BLaER1 treated with 17β-estradiol and CSF1 and Interleukin-3, amounts not matched to agents 10 nM and 100 nM (cell line): ENCODE measurements around the gene EHD4.

Source experiments
- H3K27ac ChIP-seq, 11 experiments: shearing (Covaris generic); formaldehyde crosslinking; 2 replicates each; pipeline ENCODE4 v1.8.1; 2022
- H3K27me3 ChIP-seq, 11 experiments: shearing (Covaris generic); formaldehyde crosslinking; 2 replicates each; pipeline ENCODE4 v1.8.1; 2022
- H3K36me3 ChIP-seq, 11 experiments: shearing (Covaris generic); formaldehyde crosslinking; 2 replicates each; pipeline ENCODE4 v1.8.1; 2022
- H3K4me1 ChIP-seq, 10 experiments: shearing (Covaris generic); formaldehyde crosslinking; 2 replicates each; pipeline ENCODE4 v1.8.1; 2022
- H3K4me2 ChIP-seq, 11 experiments: shearing (Covaris generic); formaldehyde crosslinking; 2 replicates each; pipeline ENCODE4 v1.8.1; 2022
- H3K4me3 ChIP-seq, 10 experiments: shearing (Covaris generic); formaldehyde crosslinking; 2 replicates each; pipeline ENCODE4 v1.8.1; 2022
- H3K9ac ChIP-seq, 11 experiments: shearing (Covaris generic); formaldehyde crosslinking; 2 replicates each; pipeline ENCODE4 v1.8.1; 2022
- H3K9me3 ChIP-seq, 11 experiments: shearing (Covaris generic); formaldehyde crosslinking; replicated peaks in 1 of 11; 2 replicates each; pipeline ENCODE4 v1.8.1; 2022
- H4K20me1 ChIP-seq, 11 experiments: shearing (Covaris generic); formaldehyde crosslinking; 2 replicates each; pipeline ENCODE4 v1.8.1; 2022
- Cebpa-rat ChIP-seq, 11 experiments: shearing (Covaris generic); IDR thresholded peaks; 2 replicates each; pipeline ENCODE4 v1.8.1; 2022

The EHD4 gene

DNA sequence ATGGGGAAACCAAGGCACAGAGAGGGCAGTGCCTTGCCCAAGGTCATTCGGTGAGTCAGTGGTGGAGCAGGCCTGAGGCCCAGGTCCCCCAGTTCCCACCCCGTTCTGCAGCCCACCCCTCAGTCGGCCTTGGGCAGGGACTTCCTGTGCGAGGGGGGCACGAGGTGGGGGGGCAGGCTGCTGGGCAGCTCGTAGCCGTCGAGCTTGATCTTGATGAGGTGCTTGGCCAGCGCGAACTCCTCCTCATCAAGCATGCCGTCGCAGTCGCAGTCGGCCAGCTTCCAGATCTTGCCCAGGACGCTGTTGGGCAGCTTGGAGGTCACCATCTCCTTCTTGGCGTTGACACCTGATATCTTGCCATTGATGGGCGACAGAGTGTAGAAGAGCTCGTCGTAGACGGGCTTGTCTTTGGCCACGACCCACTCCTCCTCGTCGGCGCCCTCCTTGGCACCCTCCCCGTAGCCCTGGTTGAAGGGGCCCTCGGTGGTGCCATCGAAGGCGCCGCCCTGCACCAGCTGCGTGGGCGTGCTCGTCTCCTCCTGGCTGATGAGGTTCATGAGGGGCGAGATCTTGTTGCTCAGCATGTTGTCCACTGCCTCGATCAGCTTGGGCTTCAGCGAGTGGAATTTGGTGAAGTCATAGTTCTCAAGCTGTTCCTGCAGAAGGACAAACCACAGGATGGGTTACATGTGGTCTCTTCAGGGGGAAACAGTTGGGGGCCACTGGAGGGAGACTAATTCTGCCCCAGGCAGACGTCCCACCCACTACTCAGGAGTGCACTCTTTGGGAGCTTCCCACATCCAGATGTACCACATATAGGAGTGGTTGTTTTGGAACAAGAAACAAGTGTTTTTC is 71.6 kb downstream of the EHD4 start:
- H3K4me3 ChIP-seq: no peak overlapping the region
- H3K9me3 ChIP-seq: peaks cover under 1 to 6% (median 3%) of the 10 kb centered on the region in 11 experiments; a peak in 21 of 22 replicates
- peaks cover 0 to 40% (median 14%) of the 10 kb centered on the region in 11 experiments; a peak in 14 of 22 replicates for H4K20me1 ChIP-seq
- H3K36me3 ChIP-seq: peaks cover 2 to 71% (median 13%) of the 10 kb centered on the region in 11 experiments; a peak in 20 of 22 replicates
- H3K27ac ChIP-seq: peak overlapping the region in 2 of 11 experiments; percentile 32 to 38; a peak in 2 of 22 replicates
- TF ChIP-seq Cebpa-rat (IDR thresholded peaks at IDR 0.05): no peak
- H3K27me3 ChIP-seq: no peaks in the 10 kb centered on the region
- H3K4me1 ChIP-seq: peaks cover 22 to 83% (median 73%) of the 10 kb centered on the region in 10 experiments
- peak overlapping the region in 10 of 11 experiments; percentile 5 to 82 (median 73); a peak in 19 of 22 replicates for H3K4me2 ChIP-seq
- H3K9ac ChIP-seq: peak overlapping the region in 1 of 11 experiments; percentile 29; a peak in 1 of 22 replicates

GRCh38 chr15:41899854-41900442 is 72.4 kb downstream of the EHD4 start:
- Histone ChIP-seq H3K9ac (peak overlapping the region in 5 of 11 experiments; percentile 8 to 41 (median 29); a peak in 3 of 22 replicates), H3K27me3 (no peaks in the 10 kb centered on the region), H3K9me3 (no peaks in the 10 kb centered on the region), H3K4me3 (no peak overlapping the region), H3K27ac (peak overlapping the region in 4 of 11 experiments; percentile 18 to 40 (median 35); a peak in 5 of 22 replicates), H3K4me2 (peak overlapping the region in 10 of 11 experiments; percentile 5 to 82 (median 73); a peak in 18 of 22 replicates), H4K20me1 (peaks cover 0 to 37% (median 14%) of the 10 kb centered on the region in 11 experiments; a peak in 14 of 22 replicates), H3K4me1 (peaks cover 23 to 90% (median 81%) of the 10 kb centered on the region in 10 experiments), H3K36me3 (peaks cover 0 to 63% (median 5%) of the 10 kb centered on the region in 11 experiments; a peak in 11 of 22 replicates)
- TF ChIP-seq Cebpa-rat (IDR thresholded peaks at IDR 0.05): no peak

DNA sequence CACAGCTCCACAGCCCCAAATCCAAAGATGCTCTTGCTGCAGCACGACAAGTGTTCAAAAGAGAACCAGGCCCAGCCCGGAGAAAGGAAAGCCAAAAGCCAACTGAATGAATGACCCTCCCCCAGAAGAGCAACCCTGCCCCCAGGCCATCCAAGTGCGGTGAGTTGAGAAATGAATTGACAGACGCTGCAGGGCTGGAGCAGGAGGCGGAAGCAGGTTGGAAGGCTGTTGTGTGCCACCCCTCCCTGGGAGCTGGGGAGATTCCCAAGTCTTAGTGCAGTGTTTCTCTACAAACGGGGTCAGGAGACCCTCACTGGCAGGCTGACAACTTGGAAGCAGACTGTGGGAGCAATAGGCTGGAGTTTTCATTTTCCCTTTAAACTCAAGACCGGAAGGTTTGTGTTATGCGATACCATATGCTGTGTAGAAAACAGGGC is 75.0 kb downstream of the EHD4 start:
- Histone ChIP-seq H4K20me1 (peaks cover 0 to 19% (median 4%) of the 10 kb centered on the region in 11 experiments; a peak in 8 of 22 replicates), H3K36me3 (peaks cover 0 to 53% (median 5%) of the 10 kb centered on the region in 11 experiments; a peak in 11 of 22 replicates), H3K27ac (peak overlapping the region in 5 of 11 experiments; percentile 12 to 79 (median 33); a peak in 4 of 22 replicates), H3K4me1 (peaks cover 34 to 95% (median 90%) of the 10 kb centered on the region in 10 experiments), H3K4me2 (peak overlapping the region in 9 of 11 experiments; percentile 32 to 61 (median 50); a peak in 18 of 22 replicates), H3K4me3 (no peak overlapping the region), H3K9ac (peak overlapping the region in 1 of 11 experiments; percentile 8; a peak in 1 of 22 replicates), H3K9me3 (no peaks in the 10 kb centered on the region), H3K27me3 (no peaks in the 10 kb centered on the region)
- TF ChIP-seq Cebpa-rat (IDR thresholded peaks at IDR 0.05): no peak

DNA sequence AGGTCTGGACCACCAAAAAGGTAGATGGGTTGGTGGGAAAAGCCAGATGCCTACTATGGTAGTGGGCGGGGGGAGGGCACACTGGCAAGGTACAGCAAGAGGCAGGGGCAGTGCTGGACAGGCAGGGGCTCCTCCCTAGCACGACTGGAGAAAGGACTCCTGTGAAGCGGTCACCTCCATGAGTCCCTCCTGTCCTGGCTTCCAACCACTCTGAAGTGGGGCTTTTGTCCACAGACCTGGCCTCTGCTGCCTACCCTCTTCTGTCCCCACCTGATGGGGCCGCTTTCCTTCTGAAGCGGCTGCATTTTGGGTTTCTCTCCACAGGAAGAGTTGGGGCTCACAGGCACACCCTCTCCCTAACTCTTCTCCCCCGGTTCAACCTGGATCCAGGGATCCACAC is 75.8 kb downstream of the EHD4 start:
- peak overlapping the region in 9 of 11 experiments; percentile 32 to 61 (median 50); a peak in 16 of 22 replicates for H3K4me2 ChIP-seq
- peak overlapping the region in 6 of 11 experiments; percentile 5 to 79 (median 32); a peak in 8 of 22 replicates for H3K27ac ChIP-seq
- no peak overlapping the region for H3K4me3 ChIP-seq
- 0 out of 22 replicates have a peak overlapping the region, but pooled peaks of 1 of the 11 experiments have one; percentile 8 for H3K9ac ChIP-seq
- no peaks in the 10 kb centered on the region for H3K9me3 ChIP-seq
- peaks cover 0 to 44% (median 5%) of the 10 kb centered on the region in 11 experiments; a peak in 11 of 22 replicates for H3K36me3 ChIP-seq
- H3K27me3 ChIP-seq: no peaks in the 10 kb centered on the region
- TF ChIP-seq Cebpa-rat (IDR thresholded peaks at IDR 0.05): no peak
- peaks cover 40 to 97% (median 93%) of the 10 kb centered on the region in 10 experiments for H3K4me1 ChIP-seq
- peaks cover 0 to 11% (median under 1%) of the 10 kb centered on the region in 11 experiments; a peak in 8 of 22 replicates for H4K20me1 ChIP-seq

DNA sequence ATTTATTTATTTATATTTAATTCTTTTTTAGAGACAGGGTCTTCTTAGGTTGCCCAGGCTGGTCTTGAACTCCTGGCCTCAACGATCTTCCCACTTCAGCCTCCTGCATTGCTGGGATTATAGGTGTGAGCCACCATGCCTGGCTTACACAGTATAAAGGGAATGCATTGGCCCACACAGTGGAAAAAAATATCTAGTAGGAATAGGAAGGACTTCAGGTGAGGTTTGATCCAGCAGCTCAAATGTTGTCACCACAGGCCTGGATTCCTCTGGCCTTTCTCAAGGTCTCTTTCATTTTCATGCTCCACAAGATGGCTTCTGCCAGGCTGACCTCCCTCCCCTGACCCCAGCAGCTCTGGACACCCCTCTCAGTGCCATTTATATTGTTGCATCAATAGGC is 76.4 kb downstream of the EHD4 start:
- TF ChIP-seq Cebpa-rat (IDR thresholded peaks at IDR 0.05): no peak
- no peak overlapping the region for H3K4me3 ChIP-seq
- H4K20me1 ChIP-seq: peaks cover 0 to 8% (median 0%) of the 10 kb centered on the region in 11 experiments; a peak in 2 of 22 replicates
- H3K27ac ChIP-seq: peak overlapping the region in 3 of 11 experiments; percentile 72 to 79 (median 78); a peak in 5 of 22 replicates
- peak overlapping the region in 7 of 11 experiments; percentile 40 to 97 (median 55); a peak in 6 of 22 replicates for H3K4me2 ChIP-seq
- H3K9ac ChIP-seq: no peak overlapping the region
- peaks cover 0 to 38% (median 5%) of the 10 kb centered on the region in 11 experiments; a peak in 11 of 22 replicates for H3K36me3 ChIP-seq
- no peaks in the 10 kb centered on the region for H3K9me3 ChIP-seq
- H3K27me3 ChIP-seq: no peaks in the 10 kb centered on the region
- H3K4me1 ChIP-seq: peaks cover 39 to 97% (median 93%) of the 10 kb centered on the region in 10 experiments

DNA sequence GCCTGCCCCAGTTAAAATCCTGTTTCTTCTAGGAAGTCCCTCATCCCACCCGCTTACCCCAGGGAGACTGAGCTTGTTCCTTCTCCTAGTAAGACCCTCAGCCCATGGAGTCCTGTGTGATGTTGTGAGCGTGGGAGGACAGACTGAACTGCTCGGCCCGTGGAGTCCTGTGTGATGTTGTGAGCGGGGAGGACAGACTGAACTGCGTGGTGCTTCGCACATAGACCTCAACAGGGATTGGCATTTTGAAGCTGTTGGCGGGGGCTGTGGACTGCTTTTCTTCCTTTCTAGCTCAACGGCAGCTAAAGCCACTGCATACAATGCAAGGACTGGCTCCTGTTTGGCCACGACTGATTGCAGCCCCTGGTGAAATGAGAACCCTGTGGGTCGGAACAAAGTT is 76.9 kb downstream of the EHD4 start:
- Histone ChIP-seq H3K27me3 (no peaks in the 10 kb centered on the region), H3K9me3 (no peaks in the 10 kb centered on the region), H4K20me1 (peaks cover 0 to 7% (median 0%) of the 10 kb centered on the region in 11 experiments; a peak in 2 of 22 replicates), H3K9ac (peak overlapping the region in 9 of 11 experiments; percentile 25 to 69 (median 62); a peak in 15 of 22 replicates), H3K4me1 (peaks cover 35 to 93% (median 90%) of the 10 kb centered on the region in 10 experiments), H3K4me2 (peak overlapping the region in 9 of 11 experiments; percentile 89 to 97 (median 94); a peak in 18 of 22 replicates), H3K36me3 (peaks cover 0 to 34% (median 2%) of the 10 kb centered on the region in 11 experiments; a peak in 11 of 22 replicates), H3K4me3 (no peak overlapping the region; a peak in 2 of 20 replicates), H3K27ac (peak overlapping the region in 9 of 11 experiments; percentile 57 to 79 (median 72); a peak in 17 of 22 replicates)
- no peak for TF ChIP-seq Cebpa-rat (IDR thresholded peaks at IDR 0.05)

GRCh38 chr15:41894791-41895463 is 77.4 kb downstream of the EHD4 start:
- H3K9ac ChIP-seq: peak overlapping the region; percentile 40 to 75 (median 62); a peak in 20 of 22 replicates
- peaks cover 35 to 91% (median 84%) of the 10 kb centered on the region in 10 experiments for H3K4me1 ChIP-seq
- H3K27me3 ChIP-seq: no peaks in the 10 kb centered on the region
- H4K20me1 ChIP-seq: peaks cover 0 to 1% (median 0%) of the 10 kb centered on the region in 11 experiments; a peak in 2 of 22 replicates
- peak overlapping the region; percentile 89 to 97 (median 94) for H3K4me2 ChIP-seq
- peaks cover 0 to 28% (median 0%) of the 10 kb centered on the region in 11 experiments; a peak in 9 of 22 replicates for H3K36me3 ChIP-seq
- peak overlapping the region; percentile 1 to 79 (median 71); a peak in 21 of 22 replicates for H3K27ac ChIP-seq
- TF ChIP-seq Cebpa-rat (IDR thresholded peaks at IDR 0.05): no peak
- peak overlapping the region in 6 of 10 experiments; percentile 6 to 61 (median 21); a peak in 8 of 20 replicates for H3K4me3 ChIP-seq
- H3K9me3 ChIP-seq: no peaks in the 10 kb centered on the region
